ENCODE measurements around the gene DUOXA2.
"Not testable (repeated sequence)": the region's sequence is repeated elsewhere in the genome, so short reads cannot be mapped to it uniquely, and the experiment has no call there.

Gene DUOXA2

GRCh38 chr15:45117308-45118130 lies 3.4 kb downstream of the DUOXA2 start:
- DNase-seq (ENCODE audit: low spot score), result no peak

GRCh38 chr15:45118131-45118588 lies 4.0 kb downstream of the DUOXA2 start:
- DNase-seq (ENCODE audit: low spot score), result peak; percentile 93

- DNase-seq (ENCODE audit: low spot score), result no peak
Observed at GRCh38 chr15:45118996-45119395, 4.9 kb downstream of the DUOXA2 start.

- DNase-seq (ENCODE audit: low spot score), result no peak
Observed at GRCh38 chr15:45120081-45120972, 6.2 kb downstream of the DUOXA2 start.

GRCh38 chr15:45121020-45121419 lies 6.9 kb downstream of the DUOXA2 start:
- no peak for DNase-seq (ENCODE audit: low spot score)

GRCh38 chr15:45121706-45122417 lies 7.7 kb downstream of the DUOXA2 start:
- no peak for DNase-seq (ENCODE audit: low spot score)

GRCh38 chr15:45122719-45123118 lies 8.6 kb downstream of the DUOXA2 start:
- DNase-seq (ENCODE audit: low spot score), result no peak

GRCh38 chr15:45123397-45123796 lies 9.3 kb downstream of the DUOXA2 start:
- DNase-seq (ENCODE audit: low spot score), result no peak

- peak; percentile 59 for DNase-seq (ENCODE audit: low spot score)
Observed at GRCh38 chr15:45126535-45127158, 12.5 kb downstream of the DUOXA2 start.

GRCh38 chr15:45128971-45129639 lies 15.0 kb downstream of the DUOXA2 start:
- DNase-seq (ENCODE audit: low spot score), result no peak

GRCh38 chr15:45129651-45130129 lies 15.6 kb downstream of the DUOXA2 start, which contains the start of the genes DUOX1 and DUOXA1:
DUOX1 (plus strand) TSS chr15:45129994; CDS start chr15:45131967, 1,973 bp downstream.
DUOXA1 (minus strand) TSS chr15:45129879; CDS start chr15:45123014, 6,865 bp downstream.
- no peak for DNase-seq (ENCODE audit: low spot score)

- no peak for DNase-seq (ENCODE audit: low spot score)
Observed at GRCh38 chr15:45130291-45131000, 16.3 kb downstream of the DUOXA2 start.

GRCh38 chr15:45131510-45131909 lies 17.4 kb downstream of the DUOXA2 start:
- DNase-seq (ENCODE audit: low spot score), result no peak

GRCh38 chr15:45132844-45133560 lies 18.9 kb downstream of the DUOXA2 start:
- no peak for DNase-seq (ENCODE audit: low spot score)

GRCh38 chr15:45133561-45133920 lies 19.4 kb downstream of the DUOXA2 start:
- DNase-seq (ENCODE audit: low spot score), result no peak

- DNase-seq (ENCODE audit: low spot score), result no peak
Observed at GRCh38 chr15:45134046-45134445, 19.9 kb downstream of the DUOXA2 start.

- no peak for DNase-seq (ENCODE audit: low spot score)
Observed at GRCh38 chr15:45134682-45135604, 20.8 kb downstream of the DUOXA2 start.

GRCh38 chr15:45135705-45136377 lies 21.7 kb downstream of the DUOXA2 start:
- not testable (repeated sequence) for DNase-seq (ENCODE audit: low spot score)
